ENCODE measurements around the gene HNRNPD. TPM values are rescaled to one million over a fixed set of nuclear protein-coding genes. Genes with fewer than 3 reads are reported as not detected.

Gene HNRNPD
- polyA plus RNA-seq, 1 donor from 2014 or later, result 144 TPM

DNA sequence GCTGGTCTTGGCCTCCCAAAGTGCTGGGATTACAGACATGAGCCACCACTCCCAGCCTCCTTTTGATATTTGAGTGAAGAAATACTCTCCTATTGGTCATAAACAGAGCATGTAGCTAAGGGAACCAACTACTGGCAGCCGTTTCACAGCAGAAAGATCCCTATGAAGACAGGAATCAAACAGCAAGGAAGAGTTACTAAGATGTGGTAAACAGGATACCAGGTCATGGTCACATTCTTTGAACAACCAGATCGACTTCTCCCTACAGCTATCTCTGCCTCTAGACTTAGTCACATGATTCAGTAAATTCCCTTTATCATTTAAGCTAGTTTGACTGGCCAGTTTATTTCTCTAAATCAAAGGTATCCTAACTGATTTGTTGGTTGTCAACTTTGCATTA, 9.0 kb upstream of the HNRNPD start:
- H3K27ac ChIP-seq (ENCODE audit: low read length), result no peak overlapping the region
- peaks cover 5% of the 10 kb centered on the region for H3K79me2 ChIP-seq (replicated peaks; ENCODE audit: insufficient read depth, low read length)
- no peak overlapping the region for H2AFZ ChIP-seq (ENCODE audit: low read depth, low read length)
- no peaks in the 10 kb centered on the region for H3K36me3 ChIP-seq (ENCODE audit: insufficient read depth, low read length)
- no peaks in the 10 kb centered on the region for H3F3A ChIP-seq (ENCODE audit: insufficient read depth, low read length, poor library complexity, severe bottlenecking)
- no peaks in the 10 kb centered on the region for H3K9me3 ChIP-seq (ENCODE audit: low read length)
- TF ChIP-seq MXI1 (conservative IDR thresholded peaks at IDR 0.05; ENCODE audit: poor library complexity, severe bottlenecking) (no peak), EP300 (conservative IDR thresholded peaks at IDR 0.05; ENCODE audit: poor library complexity, severe bottlenecking) (no peak), RAD21 (conservative IDR thresholded peaks at IDR 0.05) (no peak), SMC3 (conservative IDR thresholded peaks at IDR 0.05; ENCODE audit: poor library complexity) (no peak), CTCF (IDR thresholded peaks at IDR 0.05; ENCODE audit: poor library complexity, severe bottlenecking) (no peak), TAF1 (IDR thresholded peaks at IDR 0.05; ENCODE audit: low read depth) (no peak), EZH2 (IDR thresholded peaks at IDR 0.05; ENCODE audit: borderline replicate concordance, insufficient read depth, low read length, poor library complexity, severe bottlenecking) (no peak), POLR2AphosphoS5 (IDR thresholded peaks at IDR 0.05) (no peak)
- TF ChIP-seq, protein P1, sequence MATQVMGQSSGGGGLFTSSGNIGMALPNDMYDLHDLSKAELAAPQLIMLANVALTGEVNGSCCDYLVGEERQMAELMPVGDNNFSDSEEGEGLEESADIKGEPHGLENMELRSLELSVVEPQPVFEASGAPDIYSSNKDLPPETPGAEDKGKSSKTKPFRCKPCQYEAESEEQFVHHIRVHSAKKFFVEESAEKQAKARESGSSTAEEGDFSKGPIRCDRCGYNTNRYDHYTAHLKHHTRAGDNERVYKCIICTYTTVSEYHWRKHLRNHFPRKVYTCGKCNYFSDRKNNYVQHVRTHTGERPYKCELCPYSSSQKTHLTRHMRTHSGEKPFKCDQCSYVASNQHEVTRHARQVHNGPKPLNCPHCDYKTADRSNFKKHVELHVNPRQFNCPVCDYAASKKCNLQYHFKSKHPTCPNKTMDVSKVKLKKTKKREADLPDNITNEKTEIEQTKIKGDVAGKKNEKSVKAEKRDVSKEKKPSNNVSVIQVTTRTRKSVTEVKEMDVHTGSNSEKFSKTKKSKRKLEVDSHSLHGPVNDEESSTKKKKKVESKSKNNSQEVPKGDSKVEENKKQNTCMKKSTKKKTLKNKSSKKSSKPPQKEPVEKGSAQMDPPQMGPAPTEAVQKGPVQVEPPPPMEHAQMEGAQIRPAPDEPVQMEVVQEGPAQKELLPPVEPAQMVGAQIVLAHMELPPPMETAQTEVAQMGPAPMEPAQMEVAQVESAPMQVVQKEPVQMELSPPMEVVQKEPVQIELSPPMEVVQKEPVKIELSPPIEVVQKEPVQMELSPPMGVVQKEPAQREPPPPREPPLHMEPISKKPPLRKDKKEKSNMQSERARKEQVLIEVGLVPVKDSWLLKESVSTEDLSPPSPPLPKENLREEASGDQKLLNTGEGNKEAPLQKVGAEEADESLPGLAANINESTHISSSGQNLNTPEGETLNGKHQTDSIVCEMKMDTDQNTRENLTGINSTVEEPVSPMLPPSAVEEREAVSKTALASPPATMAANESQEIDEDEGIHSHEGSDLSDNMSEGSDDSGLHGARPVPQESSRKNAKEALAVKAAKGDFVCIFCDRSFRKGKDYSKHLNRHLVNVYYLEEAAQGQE (IDR thresholded peaks at IDR 0.05; ENCODE audit: borderline replicate concordance), result no peak
- no peaks in the 10 kb centered on the region for H3K27me3 ChIP-seq (ENCODE audit: insufficient read depth, low read depth, low read length)
- H3K9me2 ChIP-seq (ENCODE audit: insufficient read depth, low read length), result no peaks in the 10 kb centered on the region
- no peak overlapping the region for H3K9ac ChIP-seq (ENCODE audit: low read length)
- no peak overlapping the region for H3K4me2 ChIP-seq (ENCODE audit: low read length)
- H4K20me1 ChIP-seq (ENCODE audit: insufficient read depth), result no peaks in the 10 kb centered on the region
- H3K4me3 ChIP-seq (ENCODE audit: low read length), result no peak overlapping the region

- no peak overlapping the region for H3K4me3 ChIP-seq (ENCODE audit: low read length)
- H3K9ac ChIP-seq (ENCODE audit: low read length), result no peak overlapping the region
- H3K27ac ChIP-seq (ENCODE audit: low read length), result no peak overlapping the region
- H3K36me3 ChIP-seq (ENCODE audit: insufficient read depth, low read length), result no peaks in the 10 kb centered on the region
- H3K4me2 ChIP-seq (ENCODE audit: low read length), result no peak overlapping the region
- H3F3A ChIP-seq (ENCODE audit: insufficient read depth, low read length, poor library complexity, severe bottlenecking), result no peaks in the 10 kb centered on the region
- no peak overlapping the region for H2AFZ ChIP-seq (ENCODE audit: low read depth, low read length)
- no peaks in the 10 kb centered on the region for H3K27me3 ChIP-seq (ENCODE audit: insufficient read depth, low read depth, low read length)
- no peaks in the 10 kb centered on the region for H4K20me1 ChIP-seq (ENCODE audit: insufficient read depth)
- H3K79me2 ChIP-seq (replicated peaks; ENCODE audit: insufficient read depth, low read length), result peaks cover 8% of the 10 kb centered on the region
- H3K9me3 ChIP-seq (ENCODE audit: low read length), result no peaks in the 10 kb centered on the region
- H3K9me2 ChIP-seq (ENCODE audit: insufficient read depth, low read length), result no peaks in the 10 kb centered on the region
- TF ChIP-seq EP300 (conservative IDR thresholded peaks at IDR 0.05; ENCODE audit: poor library complexity, severe bottlenecking) (no peak), TAF1 (IDR thresholded peaks at IDR 0.05; ENCODE audit: low read depth) (no peak), CTCF (IDR thresholded peaks at IDR 0.05; ENCODE audit: poor library complexity, severe bottlenecking) (no peak), EZH2 (IDR thresholded peaks at IDR 0.05; ENCODE audit: borderline replicate concordance, insufficient read depth, low read length, poor library complexity, severe bottlenecking) (no peak), POLR2AphosphoS5 (IDR thresholded peaks at IDR 0.05) (no peak), RAD21 (conservative IDR thresholded peaks at IDR 0.05) (no peak), MXI1 (conservative IDR thresholded peaks at IDR 0.05; ENCODE audit: poor library complexity, severe bottlenecking) (no peak)
- TF ChIP-seq, protein P1 (IDR thresholded peaks at IDR 0.05; ENCODE audit: borderline replicate concordance), result no peak
Measured at GRCh38 chr4:82381661-82382296, 8.0 kb upstream of the HNRNPD start.
